DOHH2 (cell line): ENCODE measurements around the gene PDLIM7.
"Not testable (repeated sequence)": the region's sequence is repeated elsewhere in the genome, so short reads cannot be mapped to it uniquely, and the experiment has no call there.

Experiments
- H3F3A ChIP-seq: fragments of 200-600 bp; sonication (generic), shearing (Covaris generic); 2 replicates; pipeline ENCODE4 v1.6.0; 2016; ENCODE audit warnings: antibody characterized with exemption, mild to moderate bottlenecking; ENCODE audit not compliant: control insufficient read depth, insufficient read depth
- H3K27ac ChIP-seq: fragments of 200-600 bp; sonication (generic); 2 replicates; pipeline ENCODE4 v1.5.1; 2014; ENCODE audit warnings: low read depth, mild to moderate bottlenecking, low read length, moderate library complexity
- H3K27me3 ChIP-seq: fragments of 200-600 bp; sonication (generic); 2 replicates; pipeline ENCODE4 v1.6.1; 2014; ENCODE audit warnings: mild to moderate bottlenecking, low read length, mixed read lengths; ENCODE audit not compliant: control insufficient read depth
- H3K36me3 ChIP-seq: fragments of 200-600 bp; sonication (generic); 2 replicates; pipeline ENCODE4 v1.6.1; 2014; ENCODE audit warnings: mild to moderate bottlenecking, low read length, moderate library complexity, mixed read lengths; ENCODE audit not compliant: control insufficient read depth
- H3K4me1 ChIP-seq: fragments of 200-600 bp; sonication (generic); 2 replicates; pipeline ENCODE4 v1.6.1; 2014; ENCODE audit warnings: mild to moderate bottlenecking, low read length, mixed read lengths; ENCODE audit not compliant: control insufficient read depth
- H3K4me2 ChIP-seq: fragments of 200-600 bp; sonication (generic); 2 replicates; pipeline ENCODE4 v1.6.0; 2014; ENCODE audit warnings: mild to moderate bottlenecking, low read length, moderate library complexity
- H3K4me3 ChIP-seq: fragments of 200-600 bp; sonication (generic); 2 replicates; pipeline ENCODE4 v1.5.1; 2014; ENCODE audit warnings: mild to moderate bottlenecking, low read length, mixed read lengths
- H3K79me2 ChIP-seq: fragments of 200-600 bp; sonication (generic); 2 replicates; pipeline ENCODE4 v1.6.1; 2014; ENCODE audit warnings: mild to moderate bottlenecking, low read length, mixed read lengths; ENCODE audit not compliant: control insufficient read depth
- H3K9me2 ChIP-seq: fragments of 200-600 bp; sonication (generic); replicated peaks from 2 replicates; pipeline ENCODE4 v1.6.1; 2014; ENCODE audit warnings: mild to moderate bottlenecking, low read length, mixed read lengths; ENCODE audit not compliant: control insufficient read depth
- H3K9me3 ChIP-seq: fragments of 200-600 bp; sonication (generic); 2 replicates; pipeline ENCODE4 v1.6.1; 2014; ENCODE audit warnings: antibody characterized with exemption, low read length, mixed read lengths; ENCODE audit not compliant: control insufficient read depth, insufficient read depth
- H4K20me1 ChIP-seq: fragments of 200-600 bp; sonication (generic); 2 replicates; pipeline ENCODE4 v1.6.0; 2014; ENCODE audit warnings: low read depth, mild to moderate bottlenecking, antibody characterized with exemption, low read length, moderate library complexity; ENCODE audit not compliant: control insufficient read depth, insufficient read depth
- CTCF ChIP-seq: fragments of 200-600 bp; sonication (generic); IDR thresholded peaks from one replicate; pipeline ENCODE4 v1.5.1; 2014; ENCODE audit warnings: antibody characterized with exemption, mild to moderate bottlenecking, low read depth, low read length; ENCODE audit not compliant: poor library complexity, severe bottlenecking
- EZH2phosphoT487 ChIP-seq: fragments of 200-600 bp; sonication (generic); IDR thresholded peaks from 2 replicates; pipeline ENCODE4 v1.6.1; 2017; ENCODE audit warnings: borderline replicate concordance, mild to moderate bottlenecking, antibody characterized with exemption, low read length, moderate library complexity, mixed read lengths

The PDLIM7 gene

GRCh38 chr5:177535125-177535524 lies 37.7 kb upstream of the PDLIM7 start:
- Histone ChIP-seq H3K36me3 (peaks cover 81% of the 10 kb centered on the region), H3K9me2 (no peaks in the 10 kb centered on the region), H3K27ac (no peak overlapping the region), H3F3A (no peaks in the 10 kb centered on the region), H3K27me3 (no peaks in the 10 kb centered on the region), H3K4me2 (no peak overlapping the region), H3K79me2 (peaks cover 2% of the 10 kb centered on the region; the same call in 1 of the 2 replicates), H4K20me1 (no peaks in the 10 kb centered on the region), H3K4me3 (no peak overlapping the region), H3K4me1 (no peaks in the 10 kb centered on the region), H3K9me3 (no peaks in the 10 kb centered on the region)
- no peak for TF ChIP-seq CTCF
- no peak for TF ChIP-seq EZH2phosphoT487

- H3K4me3 ChIP-seq, H3K4me2 ChIP-seq, H3K27me3 ChIP-seq, H3K9me2 ChIP-seq, H3K9me3 ChIP-seq, H3K4me1 ChIP-seq, H4K20me1 ChIP-seq, H3F3A ChIP-seq, H3K79me2 ChIP-seq, H3K27ac ChIP-seq: not testable (repeated sequence)
- peaks cover 87% of the 10 kb centered on the region for H3K36me3 ChIP-seq
These were observed 37.0 kb upstream of the PDLIM7 start for GRCh38 chr5:177534433-177534832.

DNA sequence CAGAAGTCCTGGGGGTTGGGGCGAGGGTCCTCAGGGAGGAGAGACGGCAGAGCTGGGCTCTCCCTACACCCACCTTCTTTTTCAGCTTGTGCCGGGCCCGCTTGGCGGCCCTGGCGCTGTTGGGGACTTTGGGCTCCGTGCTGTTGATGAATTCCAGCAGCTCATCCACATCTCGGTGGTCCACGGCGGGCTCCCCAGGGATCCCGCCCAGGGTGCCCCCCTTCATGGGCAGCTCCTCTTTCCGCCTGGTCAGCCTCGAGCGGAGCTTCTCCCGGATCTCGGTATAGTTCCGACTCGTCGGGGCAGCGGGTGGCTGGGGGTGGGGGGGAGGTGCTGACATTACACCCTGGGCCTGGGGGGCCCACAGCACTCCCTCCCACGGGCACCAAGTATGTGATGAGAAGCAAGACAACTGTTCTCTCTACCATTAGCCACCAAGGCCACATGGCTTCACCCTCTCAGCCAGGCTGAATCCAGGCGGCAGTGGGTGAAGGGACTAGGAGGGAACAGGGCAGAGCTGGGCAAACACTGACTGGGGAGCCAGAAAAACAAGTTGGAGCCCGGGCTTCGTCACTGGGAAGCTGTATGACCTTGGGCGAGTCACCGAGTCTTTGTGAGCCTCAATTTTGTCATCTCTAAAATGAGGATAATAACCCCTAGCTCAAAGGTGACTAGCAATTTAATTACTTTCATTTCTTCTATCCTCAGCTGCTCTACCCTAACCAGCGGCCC lies 34.0 kb upstream of the PDLIM7 start:
- H3K27me3 ChIP-seq, result no peaks in the 10 kb centered on the region
- H3F3A ChIP-seq, result no peaks in the 10 kb centered on the region
- TF ChIP-seq CTCF (no peak), EZH2phosphoT487 (no peak)
- H3K9me2 ChIP-seq, result no peaks in the 10 kb centered on the region
- peaks cover 81% of the 10 kb centered on the region for H3K36me3 ChIP-seq
- H3K9me3 ChIP-seq, result no peaks in the 10 kb centered on the region
- H3K27ac ChIP-seq, result no peak overlapping the region
- no peaks in the 10 kb centered on the region for H3K79me2 ChIP-seq
- H3K4me1 ChIP-seq, result no peaks in the 10 kb centered on the region
- H3K4me2 ChIP-seq, result no peak overlapping the region
- no peaks in the 10 kb centered on the region for H4K20me1 ChIP-seq
- H3K4me3 ChIP-seq, result no peak overlapping the region

DNA sequence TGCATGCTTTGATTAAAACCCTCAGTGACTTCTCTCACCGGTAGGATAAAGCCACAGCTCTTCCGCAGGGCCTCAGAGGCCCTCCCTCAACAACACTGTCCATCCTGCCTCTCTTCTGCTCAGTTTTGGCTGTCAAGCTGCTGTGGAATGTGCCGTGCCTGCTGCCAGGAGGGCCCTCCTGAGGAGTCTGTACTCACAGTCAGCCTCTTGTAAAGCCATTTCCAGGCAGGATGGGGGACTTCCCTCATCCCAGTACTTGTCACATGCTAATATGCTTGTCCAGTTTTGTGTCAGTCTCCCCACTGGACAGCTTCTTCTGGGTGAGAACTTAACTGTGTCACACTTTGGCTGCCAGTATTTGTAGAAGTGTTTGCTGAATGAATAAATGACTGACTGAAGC lies 33.2 kb upstream of the PDLIM7 start:
- no peaks in the 10 kb centered on the region for H3K79me2 ChIP-seq
- no peak for TF ChIP-seq CTCF
- TF ChIP-seq EZH2phosphoT487, result no peak
- H3K27ac ChIP-seq, result no peak overlapping the region
- H3K9me2 ChIP-seq, result no peaks in the 10 kb centered on the region
- no peak overlapping the region for H3K4me3 ChIP-seq
- H3K36me3 ChIP-seq, result peaks cover 81% of the 10 kb centered on the region
- H4K20me1 ChIP-seq, result no peaks in the 10 kb centered on the region
- H3K4me1 ChIP-seq, result no peaks in the 10 kb centered on the region
- H3F3A ChIP-seq, result no peaks in the 10 kb centered on the region
- no peaks in the 10 kb centered on the region for H3K27me3 ChIP-seq
- no peaks in the 10 kb centered on the region for H3K9me3 ChIP-seq
- no peak overlapping the region for H3K4me2 ChIP-seq
